Liver (tissue), 3 donors: Measurements from ENCODE around the gene CD79A.

ENCODE experiments used
- RXRA ChIP-seq, 2 donors: IDR thresholded peaks; 2 replicates each; pipeline ENCODE4 v1.6.1; 2017 to 2018; ENCODE audit warnings: antibody characterized with exemption in 2 of 2, mild to moderate bottlenecking in 1 of 2
- TF ChIP-seq, protein P1 (sequence below): IDR thresholded peaks from 2 replicates; pipeline ENCODE4 v1.6.1; 2016; ENCODE audit warnings: antibody characterized with exemption
- TF ChIP-seq, protein P2 (sequence below): fragments of 150-350 bp; IDR thresholded peaks from 2 replicates; pipeline ENCODE4 v1.5.1; 2017; ENCODE audit warnings: improper control_type of control experiment, low read depth, low read length; ENCODE audit not compliant: missing input control
- TF ChIP-seq, protein P3 (sequence below): IDR thresholded peaks from 2 replicates; pipeline ENCODE4 v1.6.1; 2016; ENCODE audit warnings: antibody characterized with exemption
- TF ChIP-seq, protein P4 (sequence below): IDR thresholded peaks from 2 replicates; pipeline ENCODE4 v1.6.1; 2016; ENCODE audit warnings: antibody characterized with exemption
- donor health status: healthy.
- donor health status: healthy.

DNA sequence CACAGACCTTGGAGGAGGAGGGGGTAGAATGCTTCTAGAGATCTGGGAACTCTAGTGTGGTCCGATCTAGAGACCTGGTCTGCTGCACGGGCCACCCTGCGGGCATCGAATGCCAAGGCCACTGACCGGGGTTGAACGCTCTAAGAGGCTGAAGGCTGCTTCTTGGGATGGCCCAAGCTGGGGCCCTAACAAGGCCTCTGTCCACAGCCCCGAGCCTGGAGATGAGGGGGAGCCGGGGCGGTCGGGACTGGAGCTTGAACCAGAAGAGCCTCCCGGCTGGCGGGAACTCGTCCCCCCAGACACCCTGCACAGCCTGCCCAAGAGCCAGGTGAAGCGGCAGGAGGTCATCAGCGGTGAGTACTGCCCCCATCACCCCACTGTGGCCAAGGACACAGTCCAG, 21.2 kb downstream of the CD79A start:
- no peak for TF ChIP-seq RXRA (IDR thresholded peaks at IDR 0.05)
- TF ChIP-seq, protein P1, sequence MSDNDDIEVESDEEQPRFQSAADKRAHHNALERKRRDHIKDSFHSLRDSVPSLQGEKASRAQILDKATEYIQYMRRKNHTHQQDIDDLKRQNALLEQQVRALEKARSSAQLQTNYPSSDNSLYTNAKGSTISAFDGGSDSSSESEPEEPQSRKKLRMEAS = no peak
- TF ChIP-seq, protein P2, sequence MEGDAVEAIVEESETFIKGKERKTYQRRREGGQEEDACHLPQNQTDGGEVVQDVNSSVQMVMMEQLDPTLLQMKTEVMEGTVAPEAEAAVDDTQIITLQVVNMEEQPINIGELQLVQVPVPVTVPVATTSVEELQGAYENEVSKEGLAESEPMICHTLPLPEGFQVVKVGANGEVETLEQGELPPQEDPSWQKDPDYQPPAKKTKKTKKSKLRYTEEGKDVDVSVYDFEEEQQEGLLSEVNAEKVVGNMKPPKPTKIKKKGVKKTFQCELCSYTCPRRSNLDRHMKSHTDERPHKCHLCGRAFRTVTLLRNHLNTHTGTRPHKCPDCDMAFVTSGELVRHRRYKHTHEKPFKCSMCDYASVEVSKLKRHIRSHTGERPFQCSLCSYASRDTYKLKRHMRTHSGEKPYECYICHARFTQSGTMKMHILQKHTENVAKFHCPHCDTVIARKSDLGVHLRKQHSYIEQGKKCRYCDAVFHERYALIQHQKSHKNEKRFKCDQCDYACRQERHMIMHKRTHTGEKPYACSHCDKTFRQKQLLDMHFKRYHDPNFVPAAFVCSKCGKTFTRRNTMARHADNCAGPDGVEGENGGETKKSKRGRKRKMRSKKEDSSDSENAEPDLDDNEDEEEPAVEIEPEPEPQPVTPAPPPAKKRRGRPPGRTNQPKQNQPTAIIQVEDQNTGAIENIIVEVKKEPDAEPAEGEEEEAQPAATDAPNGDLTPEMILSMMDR = no peak
- TF ChIP-seq, protein P3, sequence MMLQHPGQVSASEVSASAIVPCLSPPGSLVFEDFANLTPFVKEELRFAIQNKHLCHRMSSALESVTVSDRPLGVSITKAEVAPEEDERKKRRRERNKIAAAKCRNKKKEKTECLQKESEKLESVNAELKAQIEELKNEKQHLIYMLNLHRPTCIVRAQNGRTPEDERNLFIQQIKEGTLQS = no peak
- TF ChIP-seq, protein P4, sequence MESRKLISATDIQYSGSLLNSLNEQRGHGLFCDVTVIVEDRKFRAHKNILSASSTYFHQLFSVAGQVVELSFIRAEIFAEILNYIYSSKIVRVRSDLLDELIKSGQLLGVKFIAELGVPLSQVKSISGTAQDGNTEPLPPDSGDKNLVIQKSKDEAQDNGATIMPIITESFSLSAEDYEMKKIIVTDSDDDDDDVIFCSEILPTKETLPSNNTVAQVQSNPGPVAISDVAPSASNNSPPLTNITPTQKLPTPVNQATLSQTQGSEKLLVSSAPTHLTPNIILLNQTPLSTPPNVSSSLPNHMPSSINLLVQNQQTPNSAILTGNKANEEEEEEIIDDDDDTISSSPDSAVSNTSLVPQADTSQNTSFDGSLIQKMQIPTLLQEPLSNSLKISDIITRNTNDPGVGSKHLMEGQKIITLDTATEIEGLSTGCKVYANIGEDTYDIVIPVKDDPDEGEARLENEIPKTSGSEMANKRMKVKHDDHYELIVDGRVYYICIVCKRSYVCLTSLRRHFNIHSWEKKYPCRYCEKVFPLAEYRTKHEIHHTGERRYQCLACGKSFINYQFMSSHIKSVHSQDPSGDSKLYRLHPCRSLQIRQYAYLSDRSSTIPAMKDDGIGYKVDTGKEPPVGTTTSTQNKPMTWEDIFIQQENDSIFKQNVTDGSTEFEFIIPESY = no peak
